Esophagus muscularis mucosa (tissue), 4 donors: Measurements from ENCODE around the gene EHHADH. TPM values are rescaled to one million over a fixed set of nuclear protein-coding genes. Genes with fewer than 3 reads are reported as not detected.

Source experiments
- DNase-seq: peaks from one replicate; pipeline ENCODE4 v3.0.0-alpha.2; 2017; ENCODE audit errors: extremely low spot score
- H3K27ac ChIP-seq, 4 donors: fragments of 200-600 bp; sonication (generic); replicated peaks in 1 of 4; 1 replicate in 3 of 4; 2 replicates in 1 of 4; pipeline ENCODE4 v1.5.1; 2016 to 2019; ENCODE audit warnings: mild to moderate bottlenecking in 1 of 4
- H3K27me3 ChIP-seq, 4 donors: fragments of 200-600 bp; sonication (generic); one replicate each; pipeline versions ENCODE4 v1.5.1 to v1.6.0; 2016 to 2019
- H3K36me3 ChIP-seq, 4 donors: fragments of 200-600 bp; sonication (generic); one replicate each; pipeline ENCODE4 v1.5.1; 2016 to 2019
- H3K4me1 ChIP-seq, 4 donors: fragments of 200-600 bp; sonication (generic); one replicate each; pipeline ENCODE4 v1.5.1; 2016 to 2019
- H3K4me3 ChIP-seq, 4 donors: fragments of 200-600 bp; sonication (generic); 1 replicate in 2 of 4; 2 replicates in 2 of 4; pipeline ENCODE4 v1.5.1; 2016 to 2019; ENCODE audit warnings: mild to moderate bottlenecking in 4 of 4, moderate library complexity in 1 of 4
- H3K9me3 ChIP-seq, 4 donors: fragments of 200-600 bp; sonication (generic); 1 replicate in 3 of 4; 2 replicates in 1 of 4; pipeline ENCODE4 v1.5.1; 2016 to 2019
- CTCF ChIP-seq, 3 experiments: fragments of 200-600 bp in 2 of 3; fragments of 450-650 bp in 1 of 3; sonication (generic) in 2 of 3; IDR thresholded peaks; one replicate each; pipeline ENCODE4 v1.5.1; 2017 to 2019; ENCODE audit warnings: antibody characterized with exemption in 3 of 3, mild to moderate bottlenecking in 2 of 3, moderate library complexity in 1 of 3
- EP300 ChIP-seq: sonication (generic); formaldehyde crosslinking; IDR thresholded peaks from one replicate; pipeline ENCODE4 v1.6.1; 2017; ENCODE audit warnings: antibody characterized with exemption
- POLR2A ChIP-seq: fragments of 450-650 bp; IDR thresholded peaks from one replicate; pipeline ENCODE4 v1.6.1; 2017; ENCODE audit warnings: antibody characterized with exemption, moderate library complexity, mild to moderate bottlenecking, low read depth
- POLR2AphosphoS5 ChIP-seq, 2 donors: sonication (generic); formaldehyde crosslinking; IDR thresholded peaks; one replicate each; pipeline ENCODE4 v1.6.1; 2017; ENCODE audit warnings: antibody characterized with exemption in 2 of 2
- WGBS: methylation state at CpG from one replicate; pipeline ENCODE4 v1.1.5; 2018; 5-methylcytosine and 5-hydroxymethylcytosine counted together
- intact Hi-C: fragments of 100-400 bp; cut with DNase I; formaldehyde crosslinking; loops from one replicate; pipeline ENCODE4 v1.15.1; 2023
- total RNA-seq, 4 donors: library from RNA; depleted of rRNA; stranded (reverse); fragments of >200 nt; gene quantifications; one replicate each; pipeline versions ENCODE4 v1.1.0 to v1.2.1, GENCODE V29; 2016

The EHHADH gene
- total RNA-seq, 4 donors from 2014 or later, result 2.1 to 4.7 (median 3.8) TPM

- no peak for TF ChIP-seq POLR2AphosphoS5 (IDR thresholded peaks at IDR 0.05)
- no peak for TF ChIP-seq POLR2A
- TF ChIP-seq EP300, result no peak
- no peak for TF ChIP-seq CTCF (IDR thresholded peaks at IDR 0.05)
- no peaks in the 10 kb centered on the region for H3K4me1 ChIP-seq
- intact Hi-C loops, result no loop called here
- no peak overlapping the region for H3K4me3 ChIP-seq
- no peak for DNase-seq
- no peaks in the 10 kb centered on the region for H3K9me3 ChIP-seq
- peaks cover 0 to 37% (median 6%) of the 10 kb centered on the region in 4 donors for H3K36me3 ChIP-seq
- H3K27me3 ChIP-seq, result no peaks in the 10 kb centered on the region
- no peak overlapping the region for H3K27ac ChIP-seq
Measured at GRCh38 chr3:185225523-185225922, 28.3 kb downstream of the EHHADH start.

- Histone ChIP-seq H3K27ac (no peak overlapping the region), H3K4me3 (no peak overlapping the region), H3K27me3 (no peaks in the 10 kb centered on the region), H3K36me3 (peaks cover 0 to 37% (median 6%) of the 10 kb centered on the region in 4 donors), H3K4me1 (no peaks in the 10 kb centered on the region), H3K9me3 (no peaks in the 10 kb centered on the region)
- DNase-seq, result no peak
- TF ChIP-seq POLR2AphosphoS5 (IDR thresholded peaks at IDR 0.05) (no peak), CTCF (IDR thresholded peaks at IDR 0.05) (no peak), POLR2A (no peak), EP300 (no peak)
- whole genome bisulfite sequencing, result 100% methylated on average over 1 of the region's 1 CpG
- intact Hi-C loops, result no loop called here
Measured at GRCh38 chr3:185225080-185225479, 28.8 kb downstream of the EHHADH start.

GRCh38 chr3:185221203-185221602, 32.6 kb downstream of the EHHADH start:
- H3K27ac ChIP-seq, result no peak overlapping the region
- no peaks in the 10 kb centered on the region for H3K9me3 ChIP-seq
- TF ChIP-seq POLR2A (no peak), POLR2AphosphoS5 (IDR thresholded peaks at IDR 0.05) (no peak), EP300 (no peak), CTCF (IDR thresholded peaks at IDR 0.05) (no peak)
- H3K4me3 ChIP-seq, result no peak overlapping the region
- DNase-seq, result no peak
- no peaks in the 10 kb centered on the region for H3K27me3 ChIP-seq
- peaks cover 0 to 15% (median 4%) of the 10 kb centered on the region in 4 donors for H3K36me3 ChIP-seq
- intact Hi-C loops, result no loop called here
- peaks cover 0 to 8% (median 0%) of the 10 kb centered on the region in 4 donors for H3K4me1 ChIP-seq

- no peaks in the 10 kb centered on the region for H3K36me3 ChIP-seq
- peaks cover 0 to 10% (median 0%) of the 10 kb centered on the region in 4 donors for H3K4me1 ChIP-seq
- H3K9me3 ChIP-seq, result no peaks in the 10 kb centered on the region
- TF ChIP-seq CTCF (IDR thresholded peaks at IDR 0.05), result no peak
- TF ChIP-seq POLR2AphosphoS5 (IDR thresholded peaks at IDR 0.05), result no peak
- TF ChIP-seq POLR2A, result no peak
- TF ChIP-seq EP300, result no peak
- H3K27me3 ChIP-seq, result no peaks in the 10 kb centered on the region
- WGBS, result 62% methylated on average over 3 of the region's 3 CpGs
- peak overlapping the region in 2 of 4 donors; percentile 12 to 53 for H3K27ac ChIP-seq
- peak overlapping the region; percentile 25 to 33 (median 30) for H3K4me3 ChIP-seq
- no peak for DNase-seq
- intact Hi-C loops, result no loop called here
Measured at GRCh38 chr3:185216607-185216958, 37.3 kb downstream of the EHHADH start.

- Histone ChIP-seq H3K9me3 (no peaks in the 10 kb centered on the region), H3K4me1 (peaks cover 0 to 10% (median 0%) of the 10 kb centered on the region in 4 donors), H3K27me3 (no peaks in the 10 kb centered on the region), H3K36me3 (no peaks in the 10 kb centered on the region), H3K27ac (peak overlapping the region in 2 of 4 donors; percentile 12 to 53), H3K4me3 (peak overlapping the region; percentile 25 to 33 (median 30))
- DNase-seq, result no peak
- intact Hi-C loops, result no loop called here
- 35% methylated on average over 6 of the region's 6 CpGs for WGBS
- TF ChIP-seq EP300 (no peak), CTCF (IDR thresholded peaks at IDR 0.05) (peak; percentile 22 to 52 (median 44)), POLR2AphosphoS5 (IDR thresholded peaks at IDR 0.05) (no peak), POLR2A (no peak)
Measured at GRCh38 chr3:185215873-185216606, 37.8 kb downstream of the EHHADH start.
